Heart right ventricle (tissue), 16 donors: Measurements from ENCODE around the gene SLC25A12. TPM values are rescaled to one million over a fixed set of nuclear protein-coding genes. Genes with fewer than 3 reads are reported as not detected.

Source experiments
- ATAC-seq, 8 donors: fragments of 200-7000 bp; cut with Tn5 transposase; one replicate each; pipeline ENCODE4 v1.9.1; 2020; ENCODE audit warnings: mild to moderate bottlenecking in 8 of 8, moderate library complexity in 8 of 8, moderate number of reproducible peaks in 1 of 8
- DNase-seq, 2 donors: peaks; one replicate each; pipeline ENCODE4 v3.0.0-alpha.2; 2020
- H3K27ac ChIP-seq, 10 donors: fragments of 200-600 bp; sonication (generic) in 2 of 10; one replicate each; pipeline versions ENCODE4 v1.5.0 to v1.8.0; 2020 to 2022; ENCODE audit warnings: mild to moderate bottlenecking in 3 of 10
- H3K27me3 ChIP-seq, 7 donors: fragments of 200-600 bp; one replicate each; pipeline ENCODE4 v1.8.0; 2021 to 2022; ENCODE audit warnings: mild to moderate bottlenecking in 2 of 7
- H3K36me3 ChIP-seq, 9 donors: fragments of 200-600 bp; sonication (generic) in 1 of 9; one replicate each; pipeline versions ENCODE4 v1.5.0 to v1.8.0; 2020 to 2022; ENCODE audit warnings: mild to moderate bottlenecking in 2 of 9
- H3K4me1 ChIP-seq, 9 donors: fragments of 200-600 bp; sonication (generic) in 1 of 9; one replicate each; pipeline versions ENCODE4 v1.5.0 to v1.8.0; 2020 to 2022; ENCODE audit warnings: mild to moderate bottlenecking in 4 of 9
- H3K4me3 ChIP-seq, 10 donors: fragments of 200-600 bp; sonication (generic) in 2 of 10; one replicate each; pipeline versions ENCODE4 v1.5.0 to v1.8.0; 2020 to 2022; ENCODE audit warnings: mild to moderate bottlenecking in 7 of 10, moderate library complexity in 2 of 10
- H3K9me3 ChIP-seq, 11 donors: fragments of 200-600 bp in 10 of 11; sonication (generic) in 2 of 11; one replicate each; pipeline versions ENCODE4 v1.5.0 to v1.8.0; 2013 to 2022; ENCODE audit warnings: mild to moderate bottlenecking in 2 of 11, control low read depth in 1 of 11, moderate library complexity in 1 of 11
- WGBS, 2 donors: extraction: QIAGEN DNeasy Blood & Tissue Kit; methylation state at CpG; one replicate each; pipeline ENCODE4 v1.1.7; 2013; ENCODE audit warnings: inconsistent platforms in 1 of 2; 5-methylcytosine and 5-hydroxymethylcytosine counted together
- intact Hi-C, 10 donors: fragments of 100-400 bp; cut with DNase I; formaldehyde crosslinking; loops; one replicate each; pipeline versions ENCODE4 v1.11.1 to v1.14.2; 2022
- polyA plus RNA-seq, 2 donors: library from polyadenylated mRNA; stranded (reverse); fragments of 200-250 nt; gene quantifications; one replicate each; pipeline ENCODE4 v1.2.3, GENCODE V29; 2013
- total RNA-seq, 10 donors: library from RNA; stranded (reverse); fragmentation: NEBNext Ultra II Directional in 3 of 10; extraction: Animal tissue kit (Norgen Biotek cat#: 25700) in 3 of 10; gene quantifications; one replicate each; pipeline versions ENCODE4 v1.2.1 to v1.2.4, GENCODE V29; 2021 to 2023
- TF ChIP-seq, protein P1 (sequence below), 9 donors: fragments of 200-600 bp; sonication (generic) in 2 of 9; IDR thresholded peaks; one replicate each; pipeline versions ENCODE4 v1.5.0 to v1.8.0; 2021 to 2022; ENCODE audit warnings: antibody characterized with exemption in 9 of 9, mild to moderate bottlenecking in 5 of 9, moderate library complexity in 1 of 9
- donor health status: Arrhythmogenic right ventricular cardiomyopathy.
- donor health status: ischemic (EF 13 %, LVEDD 7.1; RV severe dilation, severe dysfunction).
- donor health status: healthy with polysubstance abuse.
- donor health status: DM: no; HTN: yes; CAD: no.
- donor health status: DM: no; HTN: no; CAD: no.
- donor health status: ischemic (EF 25% LVEDD 6.9; RV normal size, moderate dysfunction).
- donor health status: ischemic (EF 25% LVEDD 5.7; RV mildly dilated, moderate dysfunction).
- donor health status: healthy.
- donor health status: DM: yes; HTN: yes; CAD: no.
- donor health status: Ischemic cardiomyopathy.
- donor health status: ischemic (EF 35%, LVEDD 5.7; RV mildly dilated, moderate dysfunction).
- donor health status: nonischemic (EF 11% LVEDD 7.7; RV severe dilation, severe dysfunction).
- donor health status: DM: yes; HTN: yes; CAD: no.
- donor health status: PGD.
- donor health status: ischemic (EF 29% LVEDD 5.4; RV normal size, mild dysfunction).
- donor health status: nonischemic (EF 23%, LVEDD 6.1; RV moderate dilation, normal function).

The SLC25A12 gene
- total and polyA plus RNA-seq, 12 donors, result 37.5 to 169 (median 122) TPM

GRCh38 chr2:171922230-171923022, 28.4 kb upstream of the SLC25A12 start, which contains the start of gene HAT1:
TSS of gene HAT1 (plus strand) at chr2:171922461. CDS start at chr2:171922501, 40 bp downstream.
- Histone ChIP-seq H3K27me3 (no peaks in the 10 kb centered on the region), H3K9me3 (no peaks in the 10 kb centered on the region), H3K4me1 (peaks cover 7 to 34% (median 24%) of the 10 kb centered on the region in 9 donors), H3K27ac (peak within 1 kb of the TSS; percentile 72 to 95 (median 92)), H3K4me3 (peak within 1 kb of the TSS; percentile 68 to 94 (median 86)), H3K36me3 (peaks cover 0 to 30% (median 4%) of the 10 kb centered on the region in 9 donors)
- intact Hi-C loops, result loop anchor here in 4 of 10 donors (1.0 to 10.0 kb wide), 3 partner anchors 28 to 182 kb away; partner anchors contain the start of genes SLC25A12 (in 3 of the 4) and DLX2 (in 1 of the 4)
- ATAC-seq (peak; percentile 99 to 100 (median 100)), DNase-seq (peak; percentile 95 to 97)
- TF ChIP-seq, protein P1, sequence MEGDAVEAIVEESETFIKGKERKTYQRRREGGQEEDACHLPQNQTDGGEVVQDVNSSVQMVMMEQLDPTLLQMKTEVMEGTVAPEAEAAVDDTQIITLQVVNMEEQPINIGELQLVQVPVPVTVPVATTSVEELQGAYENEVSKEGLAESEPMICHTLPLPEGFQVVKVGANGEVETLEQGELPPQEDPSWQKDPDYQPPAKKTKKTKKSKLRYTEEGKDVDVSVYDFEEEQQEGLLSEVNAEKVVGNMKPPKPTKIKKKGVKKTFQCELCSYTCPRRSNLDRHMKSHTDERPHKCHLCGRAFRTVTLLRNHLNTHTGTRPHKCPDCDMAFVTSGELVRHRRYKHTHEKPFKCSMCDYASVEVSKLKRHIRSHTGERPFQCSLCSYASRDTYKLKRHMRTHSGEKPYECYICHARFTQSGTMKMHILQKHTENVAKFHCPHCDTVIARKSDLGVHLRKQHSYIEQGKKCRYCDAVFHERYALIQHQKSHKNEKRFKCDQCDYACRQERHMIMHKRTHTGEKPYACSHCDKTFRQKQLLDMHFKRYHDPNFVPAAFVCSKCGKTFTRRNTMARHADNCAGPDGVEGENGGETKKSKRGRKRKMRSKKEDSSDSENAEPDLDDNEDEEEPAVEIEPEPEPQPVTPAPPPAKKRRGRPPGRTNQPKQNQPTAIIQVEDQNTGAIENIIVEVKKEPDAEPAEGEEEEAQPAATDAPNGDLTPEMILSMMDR (IDR thresholded peaks at IDR 0.05), result no peak
- 0% methylated on average over 59 to 61 of the region's 61 CpGs for WGBS, 2 donors

DNA sequence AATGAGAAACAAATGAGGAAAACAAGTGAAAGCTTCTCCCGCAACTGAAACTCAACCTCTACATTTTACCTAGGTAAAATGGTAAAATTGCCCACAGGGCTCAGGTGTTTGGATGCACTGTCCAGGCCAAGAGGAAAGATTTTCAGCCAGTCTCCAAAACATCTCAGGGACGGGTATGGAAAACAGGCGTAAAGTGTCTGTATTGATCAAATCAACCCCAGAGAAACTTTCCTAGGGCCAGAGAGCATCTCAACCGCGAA, 27.9 kb upstream of the SLC25A12 start:
- ATAC-seq (peak in 2 of 8 donors; percentile 3 to 32), DNase-seq (no peak)
- TF ChIP-seq, protein P1 (IDR thresholded peaks at IDR 0.05), result no peak
- no peaks in the 10 kb centered on the region for H3K27me3 ChIP-seq
- intact Hi-C loops, result loop anchor here in 4 of 10 donors (1.0 to 10.0 kb wide), 3 partner anchors 27 to 183 kb away; partner anchors contain the start of genes SLC25A12 (in 3 of the 4) and DLX2 (in 1 of the 4)
- peak overlapping the region in 9 of 10 donors; percentile 57 to 95 (median 92) for H3K27ac ChIP-seq
- peaks cover 7 to 34% (median 24%) of the 10 kb centered on the region in 9 donors for H3K4me1 ChIP-seq
- WGBS, 2 donors, result 14 to 15% methylated on average over 5 of the region's 5 CpGs
- H3K36me3 ChIP-seq, result peaks cover 0 to 25% (median under 1%) of the 10 kb centered on the region in 9 donors
- H3K9me3 ChIP-seq, result no peaks in the 10 kb centered on the region
- peak overlapping the region in 9 of 10 donors; percentile 68 to 94 (median 87) for H3K4me3 ChIP-seq

DNA sequence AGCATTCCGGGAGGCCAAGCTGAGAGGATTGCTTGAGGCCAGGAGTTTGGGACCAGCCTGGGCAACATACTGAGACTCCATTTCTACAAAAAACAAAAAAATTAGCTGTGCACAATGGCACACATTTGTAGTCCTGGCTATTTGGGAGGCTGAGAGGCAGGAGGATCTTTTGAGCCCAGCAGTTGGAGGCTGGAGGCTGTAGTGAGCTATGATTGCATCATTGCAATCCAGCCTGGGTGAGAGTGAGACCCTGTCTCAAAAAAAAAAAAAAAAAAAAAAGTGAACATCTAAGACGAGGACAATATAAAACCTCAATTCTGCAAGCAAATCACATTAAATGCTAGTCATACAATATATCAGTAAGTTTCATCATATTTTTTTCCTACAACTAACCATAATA, 25.4 kb upstream of the SLC25A12 start:
- TF ChIP-seq, protein P1 (IDR thresholded peaks at IDR 0.05), result no peak
- intact Hi-C loops, result no loop called here
- ATAC-seq (no peak), DNase-seq (no peak)
- H3K27me3 ChIP-seq, result no peaks in the 10 kb centered on the region
- no peak overlapping the region for H3K4me3 ChIP-seq
- no peak overlapping the region for H3K27ac ChIP-seq
- H3K9me3 ChIP-seq, result no peaks in the 10 kb centered on the region
- 88 to 93% methylated on average over 2 of the region's 2 CpGs for WGBS, 2 donors
- peaks cover 0 to under 1% (median 0%) of the 10 kb centered on the region in 9 donors for H3K36me3 ChIP-seq
- H3K4me1 ChIP-seq, result peaks cover 7 to 23% (median 19%) of the 10 kb centered on the region in 9 donors

GRCh38 chr2:171913517-171913916, 19.5 kb upstream of the SLC25A12 start:
- intact Hi-C loops, result no loop called here
- 72 to 81% methylated on average over 3 of the region's 3 CpGs for WGBS, 2 donors
- Histone ChIP-seq H3K9me3 (no peaks in the 10 kb centered on the region), H3K27ac (no peak overlapping the region), H3K27me3 (no peaks in the 10 kb centered on the region), H3K4me1 (no peaks in the 10 kb centered on the region), H3K36me3 (no peaks in the 10 kb centered on the region), H3K4me3 (no peak overlapping the region)
- ATAC-seq (no peak), DNase-seq (no peak)
- TF ChIP-seq, protein P1 (IDR thresholded peaks at IDR 0.05), result no peak
